ENCODE results near the gene RALGAPA1.
"Not testable (repeated sequence)": the region's sequence is repeated elsewhere in the genome, so short reads cannot be mapped to it uniquely, and the experiment has no call there.

RALGAPA1 gene

DNA sequence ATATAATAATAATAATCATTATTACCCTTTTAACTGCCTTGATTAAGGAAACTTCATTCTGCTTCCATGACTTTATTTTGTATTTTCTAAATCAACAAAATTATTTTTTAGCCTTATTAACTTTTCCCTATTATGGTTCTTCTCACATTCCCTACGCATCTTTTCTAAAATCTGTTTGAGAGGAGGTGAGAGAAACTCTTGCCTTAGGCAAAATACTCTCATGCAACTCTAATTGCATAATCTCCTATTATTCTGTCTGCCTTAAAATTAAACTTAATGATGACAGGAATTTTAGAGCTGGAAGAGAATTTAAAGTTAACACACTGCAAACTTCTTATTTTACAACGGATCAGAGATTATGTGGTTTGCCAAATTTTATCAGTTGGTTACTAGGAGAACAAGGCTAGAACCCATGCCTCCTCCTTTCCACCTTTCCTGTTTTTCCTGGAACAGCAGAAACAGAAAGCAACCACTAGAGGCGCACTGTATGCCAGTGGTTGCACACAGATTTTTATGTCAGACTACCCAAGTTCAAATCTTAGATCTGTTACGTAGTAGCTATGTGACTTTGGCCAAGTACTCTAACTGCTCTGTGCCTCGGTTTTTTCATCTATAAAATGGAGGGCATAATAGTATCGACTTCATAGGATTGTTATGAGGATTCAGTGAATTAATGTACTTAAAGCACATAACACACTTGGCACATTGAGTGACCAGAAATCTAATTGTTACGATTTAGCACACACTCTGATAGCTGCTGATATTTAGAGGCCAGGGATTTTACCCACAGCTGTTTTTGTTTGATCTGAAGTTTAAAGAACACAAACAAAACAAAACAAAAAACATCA lies 12.7 kb upstream of the RALGAPA1 start:
- no peak for DNase-seq (ENCODE audit: low read depth in 2 of 2)

DNA sequence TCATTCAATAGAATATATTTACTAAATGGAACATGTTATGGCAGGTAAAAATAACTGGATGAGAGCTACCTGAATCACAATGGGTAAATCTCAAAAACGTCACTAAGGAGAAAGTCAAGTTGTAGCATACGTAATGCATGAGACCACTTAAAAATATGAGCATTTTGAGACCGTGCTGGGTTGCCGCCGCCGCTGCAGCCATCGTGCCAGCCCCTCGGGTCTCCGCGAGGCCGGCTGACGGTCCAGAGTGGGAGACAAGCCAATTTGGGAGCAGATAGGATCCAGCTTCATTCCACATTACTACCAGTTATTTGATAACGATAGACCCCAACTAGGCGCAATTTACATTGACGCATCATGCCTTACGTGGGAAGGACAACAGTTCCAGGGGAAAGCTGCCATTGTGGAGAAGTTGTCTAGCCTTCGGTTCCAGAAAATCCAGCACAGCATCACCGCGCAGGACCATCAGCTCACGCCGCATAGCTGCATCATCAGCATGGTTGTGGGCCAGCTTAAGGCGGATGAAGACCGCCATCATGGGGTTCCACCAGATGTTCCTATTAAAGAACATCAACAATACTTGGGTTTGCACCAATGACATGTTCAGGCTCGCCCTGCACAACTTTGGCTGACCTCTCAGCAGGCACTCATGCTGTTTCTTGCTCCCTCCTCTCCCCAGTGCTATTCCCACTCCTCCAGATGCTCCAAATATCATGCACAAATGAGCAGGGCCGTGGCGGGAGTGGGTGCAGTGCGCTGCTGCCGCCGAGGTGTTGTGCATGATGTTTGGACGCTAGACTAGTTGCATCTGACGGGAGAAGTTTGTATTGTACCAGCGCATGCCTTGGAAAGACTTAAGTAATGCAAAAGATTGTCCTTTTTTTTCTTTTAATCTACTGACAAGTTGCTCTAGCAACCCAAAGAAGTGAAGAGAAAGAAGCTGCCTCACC lies 10.8 kb upstream of the RALGAPA1 start:
- DNase-seq (ENCODE audit: low read depth in 2 of 2) = no peak

DNA sequence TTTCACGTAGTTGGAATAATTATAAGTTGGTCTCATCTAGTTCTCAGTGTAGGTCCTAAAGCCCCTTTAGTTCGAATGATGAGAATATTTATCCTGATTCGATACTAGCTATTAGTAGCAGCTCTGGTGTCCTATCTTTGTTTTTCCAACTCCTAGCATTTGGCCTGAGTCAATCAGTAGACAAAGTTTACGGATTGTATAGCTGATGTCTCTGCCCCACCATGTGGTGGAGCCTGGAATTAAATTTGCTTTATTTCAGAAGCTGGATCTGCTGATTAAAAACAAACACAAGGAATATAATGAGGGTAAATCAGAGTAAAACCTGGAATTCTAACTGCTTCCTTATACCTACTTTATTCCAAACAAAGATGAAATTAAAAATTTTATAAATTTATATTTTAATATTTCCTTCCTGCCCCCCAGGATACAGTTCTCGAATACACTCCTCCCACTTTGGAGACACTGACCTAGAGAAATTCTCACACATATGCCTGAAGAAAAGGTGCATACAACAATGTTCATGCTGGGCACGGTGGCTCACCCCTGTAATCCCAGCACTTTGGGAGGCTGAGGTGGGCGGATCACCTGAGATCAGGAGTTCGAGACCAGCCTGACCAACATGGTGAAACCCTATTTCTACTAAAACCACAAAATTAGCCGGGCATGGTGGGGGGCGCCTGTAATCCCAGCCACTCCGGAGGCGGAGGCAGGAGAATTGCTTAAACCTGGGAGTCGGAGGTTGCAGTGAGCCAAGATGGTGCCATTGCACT lies 9.4 kb upstream of the RALGAPA1 start:
- no peak for DNase-seq (ENCODE audit: low read depth in 2 of 2)

DNA sequence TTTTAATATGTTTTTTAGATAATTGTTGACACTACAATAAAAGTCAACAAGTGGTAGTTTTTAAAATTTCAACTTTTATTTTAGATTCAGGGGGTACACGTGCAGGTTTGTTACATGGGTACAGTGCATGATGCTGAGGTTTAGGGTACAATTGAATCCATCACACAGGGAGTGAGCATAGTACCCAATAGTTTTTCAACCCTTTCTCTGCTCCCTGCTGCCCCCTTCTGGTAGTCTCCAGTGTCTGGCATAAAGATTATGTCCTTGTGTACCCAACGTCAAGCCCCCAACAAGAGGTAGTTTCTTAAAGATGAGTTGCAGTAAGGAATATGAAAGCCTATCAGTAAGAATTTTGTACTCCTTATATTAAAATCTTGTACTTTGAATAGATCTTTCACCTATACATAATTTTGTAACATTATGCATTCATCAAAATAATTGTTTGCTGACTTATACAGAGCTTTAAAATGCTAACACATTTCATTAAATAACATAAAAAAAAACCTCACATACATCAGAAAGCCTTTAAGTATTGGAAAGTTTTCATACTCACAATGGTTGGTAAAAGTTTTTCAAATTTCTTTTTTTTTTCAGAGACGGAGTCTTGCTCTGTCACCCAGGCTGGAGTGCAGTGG lies 5.4 kb upstream of the RALGAPA1 start:
- DNase-seq (ENCODE audit: low read depth in 2 of 2) = peak; percentile 57 to 68

DNA sequence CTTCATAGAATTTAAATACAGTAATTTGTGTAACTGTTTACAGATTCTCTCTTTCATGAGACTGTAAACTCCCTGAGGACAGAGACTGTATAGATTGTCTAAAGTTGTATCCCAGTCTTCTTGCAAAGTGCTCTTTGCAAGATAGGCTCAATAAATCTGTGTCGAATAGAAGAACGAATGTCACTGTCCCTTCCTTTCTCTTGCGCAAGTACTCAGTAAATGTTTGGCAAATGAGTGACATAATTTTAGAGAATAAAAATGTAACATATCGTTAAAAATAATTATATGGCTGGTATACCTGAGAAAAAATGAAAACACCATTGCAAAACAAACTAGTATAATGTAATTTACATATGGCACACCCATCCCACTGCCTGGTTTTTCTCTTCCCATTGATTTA lies 1.9 kb upstream of the RALGAPA1 start:
- DNase-seq (ENCODE audit: low read depth in 2 of 2) = no peak

DNA sequence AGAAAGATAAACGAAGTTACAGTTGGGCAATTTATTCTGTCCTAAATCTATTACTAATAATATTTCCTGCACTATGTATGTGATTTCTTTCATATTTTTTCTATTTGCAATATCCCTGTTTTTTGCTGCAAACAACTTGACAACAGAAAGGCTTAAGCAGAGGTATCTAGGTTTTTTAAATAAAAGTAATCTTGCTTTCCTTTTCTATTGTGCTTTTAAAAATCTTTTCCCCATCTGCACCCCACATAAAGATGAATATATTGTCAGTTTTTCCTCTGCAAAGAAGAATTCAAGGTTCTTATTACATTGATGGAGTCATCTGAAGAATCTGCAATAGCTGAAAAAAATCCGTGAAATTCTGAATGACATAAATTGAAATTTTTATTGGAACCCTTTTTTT lies 502 bp upstream of the RALGAPA1 start:
- no peak for DNase-seq (ENCODE audit: low read depth in 2 of 2)

DNA sequence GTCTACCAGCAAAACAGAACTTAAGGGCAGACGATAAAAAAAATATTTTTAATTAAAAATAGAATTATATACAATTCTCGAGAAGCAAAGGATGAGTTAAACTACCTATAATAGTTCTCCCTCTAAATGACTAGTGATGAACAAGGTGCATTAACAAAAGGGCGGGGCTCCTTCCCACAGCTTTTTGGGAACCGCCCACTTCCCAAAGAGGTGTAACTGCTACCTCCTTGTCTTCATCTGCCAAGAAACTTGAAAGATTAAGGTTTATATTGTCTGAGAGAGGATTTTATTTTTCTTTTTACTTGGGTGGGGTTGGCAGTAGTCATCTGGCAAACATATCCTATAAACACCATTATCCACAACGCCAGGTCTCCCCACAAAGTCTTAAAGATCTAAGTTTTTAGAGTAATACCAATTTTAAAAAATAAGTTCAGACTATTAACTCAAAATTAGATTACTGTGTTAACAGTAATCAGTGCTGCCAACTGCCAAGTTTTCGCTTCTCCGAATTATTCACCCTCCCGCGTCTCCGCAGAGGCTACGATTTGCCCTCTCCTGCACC lies 938 bp downstream of the RALGAPA1 start:
- no peak for DNase-seq (ENCODE audit: low read depth in 2 of 2)

DNA sequence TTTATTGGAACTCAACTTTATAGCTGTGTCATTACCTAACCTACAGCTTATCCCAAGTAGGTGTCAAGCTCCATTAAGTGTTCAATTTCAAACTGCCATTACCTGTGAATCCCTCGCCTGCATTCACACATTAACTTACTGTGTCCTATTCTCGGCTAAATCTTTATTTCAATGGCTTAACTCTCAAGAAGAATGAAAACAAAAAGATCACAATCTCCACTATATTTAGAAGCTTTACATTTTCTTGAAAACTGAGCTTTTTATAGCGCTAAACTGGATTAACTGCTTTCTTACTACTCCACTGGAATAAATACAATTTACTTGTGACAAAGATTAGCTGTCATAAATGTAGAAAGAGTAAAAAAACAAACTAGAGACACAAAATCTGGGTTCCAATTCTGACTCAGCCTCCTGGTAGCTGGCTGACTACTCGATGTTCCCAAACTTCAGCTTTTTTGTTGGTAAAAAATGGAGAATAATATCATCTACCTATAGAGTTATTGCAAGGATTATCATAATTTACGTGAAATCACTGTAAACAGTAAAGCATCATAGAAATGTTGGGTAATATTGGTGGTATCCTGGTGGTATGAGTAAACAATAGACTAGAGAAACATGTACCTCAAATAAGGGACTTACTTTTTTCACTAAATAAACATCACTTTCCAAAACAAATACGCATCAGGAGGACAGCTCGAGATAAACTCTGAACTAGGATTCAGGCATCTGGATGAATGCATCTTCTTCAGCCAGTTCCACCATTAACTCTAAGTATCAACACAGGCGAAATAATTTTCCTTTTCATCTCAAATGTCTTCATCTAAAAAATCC lies 1.7 kb downstream of the RALGAPA1 start:
- DNase-seq (ENCODE audit: low read depth in 2 of 2) = no peak

DNA sequence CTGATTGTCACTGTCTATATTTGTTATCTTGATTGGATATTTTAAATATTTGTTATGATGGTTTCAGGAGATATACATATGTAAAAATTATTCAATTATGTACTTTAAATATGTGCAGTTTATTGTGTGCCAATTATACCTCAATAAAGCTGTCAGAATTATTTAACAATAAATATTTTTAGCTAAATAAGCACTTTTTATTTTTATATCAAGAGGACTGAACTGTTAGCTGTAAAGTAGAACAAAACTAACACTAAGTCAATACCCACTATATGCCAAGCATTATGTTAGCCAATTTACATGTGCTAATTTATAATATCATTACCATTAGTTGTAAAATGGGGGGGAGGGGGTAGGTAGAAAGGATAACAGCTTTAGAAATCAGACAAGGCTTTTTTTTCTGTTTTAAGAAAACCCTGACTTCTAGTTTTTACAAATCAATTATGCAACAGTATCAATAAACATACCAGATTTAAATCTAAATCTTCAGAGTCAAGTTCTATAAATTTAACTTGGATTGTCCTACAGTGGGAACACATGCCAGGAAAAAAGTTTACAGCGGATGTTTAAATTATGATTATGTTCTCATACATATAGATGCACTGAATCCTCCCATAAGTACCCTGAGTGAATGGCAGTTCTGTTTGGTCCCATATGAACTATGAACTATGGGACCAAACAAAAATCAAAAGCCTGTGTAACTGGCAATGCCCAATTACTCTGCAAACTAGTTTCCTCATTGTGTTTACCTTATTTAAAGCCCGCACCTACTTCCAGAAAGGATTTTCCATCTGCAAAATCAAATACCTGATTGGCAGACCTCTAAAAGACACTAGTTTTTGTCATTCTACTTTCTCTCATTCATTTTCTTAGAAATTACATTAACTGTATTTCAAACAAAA lies 2.8 kb downstream of the RALGAPA1 start:
- DNase-seq (ENCODE audit: low read depth in 2 of 2) = no peak

DNA sequence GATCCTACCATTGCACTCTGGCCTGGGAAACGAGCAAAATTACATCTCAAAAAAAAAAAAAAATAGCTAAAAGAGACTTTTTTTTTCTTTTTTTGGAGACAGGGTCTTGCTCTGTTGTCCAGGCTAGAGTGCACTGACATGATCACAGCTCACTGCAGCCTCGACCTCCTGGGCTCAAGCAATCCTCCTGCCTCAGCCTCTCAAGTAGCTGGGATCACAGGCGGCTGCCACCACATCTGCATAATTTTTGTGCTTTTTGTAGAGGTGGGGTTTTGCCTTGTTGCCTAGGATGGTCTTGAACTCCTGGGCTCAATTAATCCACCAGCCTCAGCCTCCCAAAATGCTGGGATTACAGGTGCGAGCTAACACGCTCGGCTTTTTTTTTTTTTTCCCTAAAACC lies 11.3 kb downstream of the RALGAPA1 start:
- no peak for DNase-seq (ENCODE audit: low read depth in 2 of 2)

DNA sequence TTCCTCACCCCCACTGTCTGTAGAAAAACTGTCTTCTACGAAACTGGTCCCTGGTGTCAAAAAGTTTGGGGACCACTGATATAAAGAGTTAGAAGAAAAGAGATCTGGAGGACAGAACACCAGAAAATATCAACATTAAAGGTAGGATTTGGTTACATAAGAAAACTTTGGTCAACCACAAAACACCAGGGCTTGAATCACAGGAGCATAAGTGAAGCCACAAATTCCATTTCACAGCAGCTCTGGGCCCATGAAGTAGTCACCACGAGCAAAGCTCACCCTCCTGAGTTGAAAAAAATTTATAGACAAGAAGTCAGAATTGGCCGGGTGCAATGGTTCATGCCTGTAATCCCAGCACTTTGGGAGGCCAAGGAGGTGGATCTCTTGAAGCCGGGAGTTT lies 19.4 kb downstream of the RALGAPA1 start:
- no peak for DNase-seq (ENCODE audit: low read depth in 2 of 2)

DNA sequence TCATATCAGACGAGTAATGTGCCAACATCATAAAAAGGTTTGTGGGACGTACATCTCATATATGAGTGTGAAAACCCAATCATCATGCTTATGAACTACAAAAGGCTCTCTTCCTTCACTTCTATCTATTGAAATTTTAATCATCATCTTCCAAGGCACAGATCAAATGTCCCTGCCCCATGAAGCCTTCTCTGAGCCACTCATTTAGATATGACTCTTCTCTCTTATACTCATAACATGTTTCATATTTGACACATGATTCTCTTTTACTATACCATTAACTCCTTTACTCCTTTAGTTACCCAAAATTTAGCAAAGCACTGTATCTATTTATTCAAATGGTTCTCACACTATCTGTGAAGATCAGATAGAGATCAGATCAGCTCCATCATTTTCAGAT lies 22.2 kb downstream of the RALGAPA1 start:
- DNase-seq (ENCODE audit: low read depth in 2 of 2) = no peak

DNA sequence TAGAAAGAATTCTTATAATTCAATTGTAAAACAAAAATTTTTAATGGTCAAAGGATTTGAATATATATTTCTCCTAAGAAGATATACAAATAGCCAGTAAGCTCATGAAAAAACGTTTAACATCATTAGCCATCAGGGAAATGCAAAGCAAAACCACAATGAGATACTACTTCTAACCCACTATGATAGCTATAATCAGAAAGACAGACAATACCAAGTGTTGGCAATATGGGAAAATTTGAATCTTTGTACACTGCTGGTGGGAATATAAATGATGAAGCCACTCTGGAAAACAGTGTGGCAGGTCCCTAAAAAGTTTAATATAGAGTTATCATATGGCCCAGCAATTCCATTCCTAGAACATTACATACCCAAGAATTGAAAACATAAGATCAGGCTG lies 25.4 kb downstream of the RALGAPA1 start:
- DNase-seq (ENCODE audit: low read depth in 2 of 2) = no peak

DNA sequence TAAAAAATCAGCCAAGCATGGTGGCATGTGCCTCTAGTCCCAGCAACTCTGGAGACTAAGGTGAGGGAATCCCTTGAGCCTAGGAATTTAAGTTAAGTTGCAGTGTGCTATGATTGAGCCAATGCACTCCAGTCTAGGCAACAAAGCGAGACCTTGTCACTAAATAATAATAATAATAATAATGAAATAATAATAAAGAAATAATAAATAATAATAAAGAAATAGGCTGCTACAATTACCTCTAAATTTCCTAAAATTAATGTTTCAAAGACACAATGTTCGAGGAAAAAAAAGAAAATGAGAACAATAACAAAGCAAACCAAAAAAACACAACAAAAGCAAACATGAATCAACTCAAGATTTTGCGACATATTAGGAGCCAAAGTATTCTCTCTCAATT lies 29.7 kb downstream of the RALGAPA1 start:
- no peak for DNase-seq (ENCODE audit: low read depth in 2 of 2)

DNA sequence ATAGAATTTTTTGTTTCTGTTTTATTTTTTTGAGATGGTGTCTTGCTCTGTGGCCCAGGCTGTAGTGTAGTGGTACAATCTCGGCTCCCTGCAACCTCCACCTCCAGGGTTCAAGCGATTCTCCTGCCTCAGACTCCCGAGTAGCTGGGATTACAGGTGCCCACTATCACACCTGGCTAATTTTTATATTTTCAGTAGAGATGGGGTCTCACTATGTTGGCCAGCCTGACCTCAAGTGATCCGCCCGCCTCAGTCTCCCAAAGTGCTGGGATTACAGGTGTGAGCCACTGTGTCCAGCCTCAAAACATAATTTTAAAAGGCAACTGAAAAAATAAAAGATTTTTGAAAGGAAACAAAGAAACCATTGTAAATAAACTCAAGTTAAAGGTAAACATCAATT lies 31.5 kb downstream of the RALGAPA1 start:
- DNase-seq (ENCODE audit: low read depth in 2 of 2) = not testable (repeated sequence)

DNA sequence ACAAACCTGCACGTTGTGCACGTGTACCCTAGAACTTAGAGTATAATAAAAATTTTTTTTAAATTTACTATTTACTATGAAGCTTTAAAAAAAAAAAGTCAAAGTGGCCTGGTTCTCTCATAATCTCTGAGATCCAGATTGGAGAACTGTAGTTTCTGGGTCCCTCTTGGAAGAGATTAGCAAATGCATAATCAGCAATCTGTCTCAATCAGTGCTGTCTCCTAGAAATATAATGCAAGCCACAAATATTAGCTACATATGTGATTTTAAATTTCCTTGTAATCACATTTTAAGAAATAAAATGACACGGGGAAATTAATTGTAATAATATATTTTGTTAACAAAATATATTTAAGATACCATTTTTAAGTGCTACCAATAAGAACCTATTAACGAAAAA lies 32.3 kb downstream of the RALGAPA1 start:
- no peak for DNase-seq (ENCODE audit: low read depth in 2 of 2)

DNA sequence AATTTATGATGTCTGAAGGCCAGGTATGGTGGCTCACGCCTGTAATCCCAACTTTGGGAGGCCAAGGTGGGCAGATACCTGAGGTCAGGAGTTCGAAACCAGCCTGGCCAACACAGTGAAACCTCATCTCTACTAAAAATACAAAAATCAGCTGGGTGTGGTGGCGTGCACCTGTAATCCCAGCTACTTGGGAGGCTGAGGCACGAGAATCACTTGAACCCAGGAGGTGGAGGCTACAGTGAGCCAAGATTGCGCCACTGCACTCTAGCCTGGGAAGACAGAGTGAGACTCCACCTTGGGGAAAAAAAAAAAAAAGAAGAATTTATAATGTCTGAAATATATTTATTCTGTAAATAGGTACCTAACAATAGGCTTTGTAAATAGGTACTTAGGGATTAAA lies 33.0 kb downstream of the RALGAPA1 start:
- DNase-seq (ENCODE audit: low read depth in 2 of 2) = not testable (repeated sequence)

DNA sequence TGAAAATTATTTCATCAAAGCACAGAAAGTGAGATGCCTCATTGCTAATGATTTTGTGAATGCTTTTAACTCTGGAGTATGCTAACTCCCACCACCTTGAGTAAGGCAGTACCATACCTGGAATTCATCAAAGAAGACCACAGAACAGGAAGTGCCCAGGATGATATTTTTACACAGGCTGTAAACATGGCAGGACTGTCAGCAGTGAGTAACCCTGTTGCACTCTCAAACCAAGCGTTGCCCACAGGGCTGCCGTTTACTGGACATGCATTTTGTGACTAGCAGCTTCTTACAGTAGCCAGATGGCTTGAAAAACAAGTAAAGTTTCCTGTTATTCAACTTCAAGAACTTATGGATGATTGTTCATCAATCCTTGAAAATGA lies 42.4 kb downstream of the RALGAPA1 start:
- no peak for DNase-seq (ENCODE audit: low read depth in 2 of 2)

DNA sequence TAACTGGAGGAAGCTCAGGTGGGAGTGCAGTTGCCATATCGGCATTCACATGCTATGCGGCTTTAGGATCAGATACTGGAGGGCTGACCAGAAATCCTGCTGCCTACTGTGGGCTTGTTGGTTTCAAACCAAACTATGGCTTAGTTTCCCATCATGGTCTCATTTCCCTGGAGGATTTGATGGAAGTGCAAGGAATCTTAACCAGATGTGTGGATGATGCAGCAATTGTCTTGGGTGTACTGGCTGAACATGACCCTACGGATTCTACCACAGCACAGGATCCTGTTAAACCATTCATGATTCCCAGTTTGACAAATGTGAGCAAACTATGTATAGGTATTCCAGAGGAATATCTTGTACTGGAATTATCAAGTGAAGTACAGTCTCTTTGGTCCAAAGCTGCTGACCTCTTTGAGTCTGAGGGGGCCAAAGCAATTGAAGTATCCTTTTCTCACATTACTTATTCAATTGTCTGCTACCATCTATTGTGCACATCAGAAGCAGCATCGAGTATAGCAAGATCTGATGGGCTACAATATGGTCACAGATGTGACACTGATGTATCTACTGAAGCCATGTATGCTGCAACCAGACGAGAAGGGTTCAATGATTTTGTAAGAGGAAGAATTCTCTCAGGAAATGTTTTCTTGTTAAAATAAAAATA lies 42.9 kb downstream of the RALGAPA1 start:
- DNase-seq (ENCODE audit: low read depth in 2 of 2) = no peak
